GM10248 (cell line): ENCODE measurements around the gene YJU2.
A peak's percentile ranks its signal among the peaks of the same experiment; 100 is the strongest.

Source experiments
- CTCF ChIA-PET: fragments of 300-600 bp; sonication (Branson Sonifier 250); formaldehyde crosslinking; extraction: SDS; loops from one replicate; lab custom pipeline; 2021; ENCODE audit warnings: antibody characterized with exemption; lab: Yijun Ruan, JAX
- POLR2A ChIA-PET: fragments of 350-650 bp; sonication (Branson Sonifier 250); formaldehyde crosslinking; extraction: SDS; loops from one replicate; lab custom pipeline; 2020; ENCODE audit warnings: antibody characterized with exemption; lab: Yijun Ruan, JAX
- DNase-seq: peaks from one replicate; pipeline ENCODE4 v3.0.0; 2012; ENCODE audit errors: extremely low spot score
- CTCF ChIP-seq: IDR thresholded peaks from 2 replicates; pipeline ENCODE4 v1.5.1; 2012; ENCODE audit warnings: mild to moderate bottlenecking, low read depth; ENCODE audit errors: extremely low read depth, missing control alignments, control extremely low read depth

Gene YJU2

GRCh38 chr19:4310247-4311121, 63.6 kb downstream of the YJU2 start:
- POLR2A ChIA-PET = no interaction called here
- DNase-seq = no peak
- CTCF ChIA-PET = interaction anchor here (0.7 to 1.6 kb wide), 2 partner anchors 13 to 20 kb away, joined by 3 to 5 read pairs; no protein-coding TSS in a partner anchor
- no peak for TF ChIP-seq CTCF

DNA sequence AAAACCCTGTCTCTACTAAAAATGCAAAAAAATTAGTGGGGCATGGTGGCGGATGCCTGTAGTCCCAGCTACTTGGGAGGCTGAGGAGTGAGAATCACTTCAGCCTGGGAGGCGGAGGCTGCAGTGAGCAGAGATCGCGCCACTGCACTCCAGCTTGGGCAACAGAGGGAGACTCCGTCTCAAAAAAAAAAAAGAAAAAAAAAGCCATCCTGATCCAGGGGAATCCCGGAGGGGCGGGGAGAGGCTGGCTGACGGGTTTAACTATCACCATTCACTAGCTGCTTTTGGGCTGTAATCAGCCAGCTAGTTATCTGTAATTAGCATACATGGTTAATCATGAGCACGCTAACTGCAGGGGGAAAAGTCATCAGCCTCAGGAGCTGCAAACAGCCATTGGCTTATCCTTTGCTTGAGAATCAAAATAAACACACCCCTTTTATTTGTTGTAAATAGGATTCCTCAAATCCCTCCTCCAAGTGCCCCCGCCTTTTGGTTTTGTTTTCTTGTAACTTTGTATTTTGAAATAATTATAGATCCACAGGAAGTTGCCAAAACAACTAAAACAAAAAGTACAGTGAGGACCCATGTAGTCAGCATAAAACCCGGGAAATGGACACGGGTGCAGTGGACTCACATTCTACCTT, 67.1 kb downstream of the YJU2 start:
- CTCF ChIA-PET = interaction anchor here (1.1 kb wide), 2 partner anchors 17 to 46 kb away, joined by 3 to 6 read pairs; no protein-coding TSS in a partner anchor
- no peak for TF ChIP-seq CTCF
- DNase-seq = no peak
- POLR2A ChIA-PET = interaction anchor here (0.5 to 0.7 kb wide), 2 partner anchors 14 to 168 kb away, joined by 4 to 5 read pairs; no protein-coding TSS in a partner anchor

DNA sequence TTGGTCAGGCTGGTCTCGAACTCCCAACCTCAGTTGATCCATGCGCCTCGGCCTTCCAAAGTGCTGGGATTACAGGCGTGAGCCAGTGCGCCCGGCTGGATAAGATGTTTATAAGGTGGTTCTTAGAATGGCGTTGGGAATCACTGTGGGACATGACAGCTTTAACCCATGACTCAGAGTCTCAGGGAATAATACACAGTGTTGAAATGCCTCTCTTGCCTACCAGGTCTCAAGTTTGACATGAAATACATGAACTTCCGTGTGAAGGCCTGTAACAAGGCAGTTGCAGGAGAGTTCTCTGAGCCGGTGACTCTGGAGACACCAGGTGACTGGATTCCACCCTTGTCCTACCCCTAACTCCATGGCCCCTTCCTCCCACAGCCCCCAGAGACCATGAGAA, 70.1 kb downstream of the YJU2 start:
- TF ChIP-seq CTCF = no peak
- POLR2A ChIA-PET = no interaction called here
- CTCF ChIA-PET = no interaction called here
- no peak for DNase-seq

DNA sequence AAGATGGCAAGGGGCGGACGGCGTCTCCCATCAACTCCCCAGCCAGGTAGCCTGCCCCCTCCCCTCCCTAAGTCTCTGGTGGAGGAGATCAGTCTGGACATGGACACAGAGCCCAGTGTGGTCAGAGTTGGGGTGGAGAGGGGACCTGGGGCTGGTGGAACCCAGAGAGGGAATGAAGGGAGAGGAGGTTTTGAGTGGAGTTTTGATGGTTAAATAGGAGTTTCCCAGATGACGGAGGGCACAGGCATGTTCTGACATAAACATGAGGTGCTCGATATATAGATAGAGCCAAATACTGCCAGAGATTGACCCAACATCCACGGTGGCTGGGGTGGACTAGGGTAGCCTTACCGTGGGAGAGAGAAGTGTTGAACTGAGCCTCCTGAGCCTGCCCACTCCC, 71.6 kb downstream of the YJU2 start:
- DNase-seq = peak; percentile 4
- POLR2A ChIA-PET = no interaction called here

More for the DNA sequence above, 71.6 kb downstream of the YJU2 start:
- no peak for TF ChIP-seq CTCF
- CTCF ChIA-PET = interaction anchor here (1.2 to 4.9 kb wide), 4 partner anchors 11 to 51 kb away, joined by 3 to 28 read pairs (median 13); partner anchors contain the start of gene MPND
